T-helper 9 cell (primary cell): ENCODE data around the gene BCDIN3D.

Experiments
- DNase-seq: peaks from one replicate; pipeline ENCODE4 v3.0.0-alpha.2; 2020

BCDIN3D gene

GRCh38 chr12:49795654-49796105 is 47.2 kb downstream of the BCDIN3D start:
- DNase-seq = no peak

GRCh38 chr12:49794811-49795653 is 47.9 kb downstream of the BCDIN3D start:
- DNase-seq = no peak

GRCh38 chr12:49794021-49794420 is 48.9 kb downstream of the BCDIN3D start:
- DNase-seq = no peak

GRCh38 chr12:49793620-49794019 is 49.3 kb downstream of the BCDIN3D start:
- no peak for DNase-seq

- no peak for DNase-seq
Observed at GRCh38 chr12:49792976-49793580, 49.8 kb downstream of the BCDIN3D start.

GRCh38 chr12:49792181-49792970 is 50.5 kb downstream of the BCDIN3D start:
- DNase-seq = no peak

GRCh38 chr12:49791700-49792099 is 51.2 kb downstream of the BCDIN3D start:
- DNase-seq = no peak

- no peak for DNase-seq
Observed at GRCh38 chr12:49790741-49791555, 52.0 kb downstream of the BCDIN3D start.

- no peak for DNase-seq
Observed at GRCh38 chr12:49789992-49790391, 52.9 kb downstream of the BCDIN3D start.

GRCh38 chr12:49787672-49788071 is 55.2 kb downstream of the BCDIN3D start:
- DNase-seq = no peak
